ENCODE data around the gene API5.
A peak's percentile ranks its signal among the peaks of the same experiment; 100 is the strongest.
"Not testable (repeated sequence)": the region's sequence is repeated elsewhere in the genome, so short reads cannot be mapped to it uniquely, and the experiment has no call there.

API5 gene

GRCh38 chr11:43311791-43312607 lies at the start of gene API5:
Gene API5, plus strand, starts transcription at chr11:43311996. Its CDS starts 132 bp downstream, at chr11:43312128.
- DNase-seq, result peak; percentile 94

- no peak for DNase-seq
Observed at GRCh38 chr11:43267856-43268580, 43.8 kb upstream of the API5 start.

- no peak for DNase-seq
Observed at GRCh38 chr11:43268786-43269185, 43.0 kb upstream of the API5 start.

GRCh38 chr11:43269254-43269918 lies 42.4 kb upstream of the API5 start:
- DNase-seq, result no peak

GRCh38 chr11:43270468-43270867 lies 41.3 kb upstream of the API5 start:
- no peak for DNase-seq

GRCh38 chr11:43278193-43278956 lies 33.4 kb upstream of the API5 start:
- DNase-seq, result no peak

GRCh38 chr11:43282607-43283440 lies 29.0 kb upstream of the API5 start:
- peak; percentile 41 for DNase-seq

GRCh38 chr11:43285826-43286225 lies 26.0 kb upstream of the API5 start:
- no peak for DNase-seq

- no peak for DNase-seq
Observed at GRCh38 chr11:43289368-43289767, 22.4 kb upstream of the API5 start.

- DNase-seq, result no peak
Observed at GRCh38 chr11:43298397-43298796, 13.4 kb upstream of the API5 start.

GRCh38 chr11:43315966-43316365 lies 4.2 kb downstream of the API5 start:
- no peak for DNase-seq

GRCh38 chr11:43316451-43316850 lies 4.7 kb downstream of the API5 start:
- no peak for DNase-seq

- no peak for DNase-seq
Observed at GRCh38 chr11:43327987-43328386, 16.2 kb downstream of the API5 start.

GRCh38 chr11:43328482-43328881 lies 16.7 kb downstream of the API5 start:
- DNase-seq, result no peak

GRCh38 chr11:43341159-43341558 lies 29.4 kb downstream of the API5 start:
- DNase-seq, result no peak

GRCh38 chr11:43351426-43351825 lies 39.6 kb downstream of the API5 start:
- DNase-seq, result not testable (repeated sequence)

- DNase-seq, result no peak
Observed at GRCh38 chr11:43354311-43354710, 42.5 kb downstream of the API5 start.

- DNase-seq, result no peak
Observed at GRCh38 chr11:43356336-43356735, 44.5 kb downstream of the API5 start.

- DNase-seq, result no peak
Observed at GRCh38 chr11:43358279-43358800, 46.5 kb downstream of the API5 start.

GRCh38 chr11:43358801-43359421 lies 47.1 kb downstream of the API5 start, which contains the start of gene TTC17:
Gene TTC17, plus strand, starts transcription at chr11:43358920. Its CDS starts 35 bp downstream, at chr11:43358955.
- peak; percentile 95 for DNase-seq

GRCh38 chr11:43359422-43359818 lies 47.6 kb downstream of the API5 start:
- DNase-seq, result peak; percentile 41

Measured in stimulated activated CD4-positive, alpha-beta T cell treated with anti-CD3 and anti-CD28 coated beads, Interleukin-4, amount 100 ng/mL, for 24 hours (primary cell).